GM12872 (cell line): ENCODE data around the gene EFNB2.

Source experiments
- CTCF ChIP-seq: IDR thresholded peaks from 3 replicates; pipeline ENCODE4 v1.5.1; 2011; ENCODE audit warnings: low read depth, mild to moderate bottlenecking, low read length, moderate library complexity; ENCODE audit not compliant: insufficient read depth

EFNB2 gene

GRCh38 chr13:106491928-106492587, 43.4 kb downstream of the EFNB2 start:
- no peak for TF ChIP-seq CTCF

- no peak for TF ChIP-seq CTCF
Observed at GRCh38 chr13:106491463-106491862, 44.0 kb downstream of the EFNB2 start.

GRCh38 chr13:106490569-106491321, 44.7 kb downstream of the EFNB2 start:
- TF ChIP-seq CTCF, result no peak

GRCh38 chr13:106489849-106490568, 45.5 kb downstream of the EFNB2 start:
- TF ChIP-seq CTCF, result no peak

GRCh38 chr13:106488686-106489085, 46.8 kb downstream of the EFNB2 start:
- TF ChIP-seq CTCF, result no peak

- no peak for TF ChIP-seq CTCF
Observed at GRCh38 chr13:106488076-106488475, 47.4 kb downstream of the EFNB2 start.

- no peak for TF ChIP-seq CTCF
Observed at GRCh38 chr13:106487129-106487528, 48.3 kb downstream of the EFNB2 start.
